Measurements from ENCODE around the gene BCAS3.

DNA sequence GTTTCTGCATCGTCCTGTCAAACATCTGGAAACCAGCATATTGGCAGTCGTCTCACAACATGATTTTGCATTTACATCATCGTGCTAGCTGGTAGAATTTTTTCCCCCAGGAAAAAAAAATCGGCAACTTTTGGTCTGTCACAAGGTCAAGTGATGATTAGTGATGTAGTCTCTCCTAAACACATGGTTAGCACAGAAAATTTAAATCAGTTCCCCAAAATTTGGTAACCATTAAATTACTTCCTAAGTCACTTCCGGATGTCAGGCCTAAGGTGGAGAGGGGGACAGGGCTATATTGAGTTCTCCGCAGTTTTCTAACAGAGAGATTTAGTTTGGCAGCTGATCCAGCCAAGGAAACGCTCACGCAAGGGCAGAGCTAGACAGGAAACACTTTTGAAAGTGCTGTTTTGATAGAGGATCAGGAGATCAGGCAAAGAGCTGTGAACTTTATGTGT lies 451.0 kb downstream of the BCAS3 start:
- TF ChIP-seq CTCF (IDR thresholded peaks at IDR 0.05) = no peak
- TF ChIP-seq POLR2A (IDR thresholded peaks at IDR 0.05) = no peak
- no peak for TF ChIP-seq POLR2AphosphoS5 (IDR thresholded peaks at IDR 0.05)
- no peak for TF ChIP-seq EP300 (IDR thresholded peaks at IDR 0.05)
